Type B pancreatic cell (in vitro differentiated cells): ENCODE measurements around the gene MDFIC. TPM values are rescaled to one million over a fixed set of nuclear protein-coding genes. Genes with fewer than 3 reads are reported as not detected.

Source experiments
- DNase-seq: peaks from one replicate; pipeline ENCODE4 v3.0.0; 2021; ENCODE audit warnings: mixed read lengths; ENCODE audit not compliant: unreplicated experiment; ENCODE audit errors: extremely low spot score
- H3K27ac Mint-ChIP-seq: 2 replicates; pipeline ENCODE4 v1.8.0; 2021; ENCODE audit warnings: mild to moderate bottlenecking, mixed read lengths
- H3K27me3 Mint-ChIP-seq: 2 replicates; pipeline ENCODE4 v1.8.0; 2021; ENCODE audit warnings: mixed read lengths
- H3K36me3 Mint-ChIP-seq: 2 replicates; pipeline ENCODE4 v1.8.0; 2021; ENCODE audit warnings: mixed read lengths
- H3K4me1 Mint-ChIP-seq: one replicate; pipeline ENCODE4 v1.8.0; 2021; ENCODE audit warnings: mixed read lengths; ENCODE audit not compliant: unreplicated experiment
- H3K4me3 Mint-ChIP-seq: 2 replicates; pipeline ENCODE4 v1.8.0; 2021; ENCODE audit warnings: mild to moderate bottlenecking, mixed read lengths
- H3K9me3 Mint-ChIP-seq: 2 replicates; pipeline ENCODE4 v1.8.0; 2021; ENCODE audit warnings: mixed read lengths
- CTCF ChIP-seq: fragments of 200-600 bp; sonication (generic); conservative IDR thresholded peaks from 2 replicates; pipeline ENCODE4 v1.5.0; 2021; ENCODE audit warnings: antibody characterized with exemption, mild to moderate bottlenecking
- total RNA-seq: library from RNA; stranded (reverse); gene quantifications from 2 replicates; pipeline ENCODE4 v1.2.1, GENCODE V29; 2021; ENCODE audit warnings: low replicate concordance

MDFIC gene
- total RNA-seq, 1 donor from 2014 or later, result 20.2 TPM

DNA sequence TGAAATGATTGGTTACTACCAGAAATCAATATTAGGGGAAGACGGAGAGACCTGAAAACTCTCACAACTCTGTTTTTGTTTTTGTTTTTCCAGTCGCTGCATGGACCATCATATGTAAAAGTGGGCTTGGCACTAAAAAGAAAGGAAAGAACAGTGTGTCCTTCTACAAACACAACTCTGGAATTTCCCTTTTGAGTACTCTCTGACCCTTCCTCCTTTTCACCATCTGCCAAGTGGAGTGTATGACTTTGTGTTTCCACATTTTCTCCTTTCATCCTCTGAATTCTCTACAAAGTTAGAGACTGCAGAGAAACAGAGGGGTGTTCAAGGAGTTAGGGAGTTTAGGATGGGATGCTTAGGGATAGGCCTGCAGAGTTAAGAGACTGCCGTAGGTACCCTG, 92.0 kb downstream of the MDFIC start:
- no peak for TF ChIP-seq CTCF
- no peak for DNase-seq
- Mint-ChIP-seq H3K4me3 (no peak overlapping the region), H3K27ac (no peak overlapping the region), H3K4me1 (peaks cover 8% of the 10 kb centered on the region), H3K9me3 (no peaks in the 10 kb centered on the region), H3K27me3 (no peaks in the 10 kb centered on the region), H3K36me3 (peaks cover 11% of the 10 kb centered on the region)

DNA sequence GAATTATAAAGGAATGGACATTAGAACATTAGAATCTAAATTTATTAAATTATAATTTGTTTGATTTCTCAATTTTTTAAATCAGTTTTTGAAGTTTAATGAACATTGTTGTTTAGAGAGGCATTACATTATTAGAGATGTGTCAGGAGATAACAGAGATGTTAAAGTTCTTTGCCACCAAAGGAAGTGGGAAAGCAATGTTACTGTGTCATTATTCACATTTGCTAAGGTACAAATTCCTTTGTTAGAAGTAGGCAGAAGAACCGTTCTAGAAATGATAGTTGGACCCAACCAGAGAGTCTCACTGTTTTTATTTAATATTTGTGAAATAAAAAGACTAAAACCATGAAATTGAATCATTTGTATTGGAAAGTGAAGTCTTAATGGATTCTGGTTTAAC, 92.9 kb downstream of the MDFIC start:
- H3K4me3 Mint-ChIP-seq, result no peak overlapping the region
- no peaks in the 10 kb centered on the region for H3K9me3 Mint-ChIP-seq
- peaks cover 11% of the 10 kb centered on the region for H3K36me3 Mint-ChIP-seq
- no peaks in the 10 kb centered on the region for H3K27me3 Mint-ChIP-seq
- no peak for TF ChIP-seq CTCF
- H3K4me1 Mint-ChIP-seq, result peaks cover under 1% of the 10 kb centered on the region
- no peak for DNase-seq
- no peak overlapping the region for H3K27ac Mint-ChIP-seq

DNA sequence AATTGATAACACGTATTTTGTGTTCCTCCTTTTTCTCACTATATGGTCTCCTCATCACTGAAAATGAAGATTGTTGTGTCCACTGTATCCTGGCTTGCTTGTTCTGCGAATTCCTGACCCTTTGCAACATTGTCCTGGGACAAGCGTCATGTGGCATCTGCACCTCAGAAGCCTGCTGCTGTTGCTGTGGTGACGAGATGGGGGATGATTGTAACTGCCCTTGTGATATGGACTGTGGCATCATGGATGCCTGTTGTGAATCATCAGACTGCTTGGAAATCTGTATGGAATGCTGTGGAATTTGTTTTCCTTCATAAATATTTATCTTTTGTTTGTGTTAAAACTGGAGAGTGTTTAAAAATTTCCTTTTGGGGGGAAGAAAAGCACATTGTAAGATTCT, 93.7 kb downstream of the MDFIC start:
- no peak overlapping the region for H3K4me3 Mint-ChIP-seq
- H3K4me1 Mint-ChIP-seq, result no peaks in the 10 kb centered on the region
- no peak for TF ChIP-seq CTCF
- H3K27me3 Mint-ChIP-seq, result no peaks in the 10 kb centered on the region
- no peak overlapping the region for H3K27ac Mint-ChIP-seq
- peaks cover 11% of the 10 kb centered on the region for H3K36me3 Mint-ChIP-seq
- no peak for DNase-seq
- no peaks in the 10 kb centered on the region for H3K9me3 Mint-ChIP-seq

DNA sequence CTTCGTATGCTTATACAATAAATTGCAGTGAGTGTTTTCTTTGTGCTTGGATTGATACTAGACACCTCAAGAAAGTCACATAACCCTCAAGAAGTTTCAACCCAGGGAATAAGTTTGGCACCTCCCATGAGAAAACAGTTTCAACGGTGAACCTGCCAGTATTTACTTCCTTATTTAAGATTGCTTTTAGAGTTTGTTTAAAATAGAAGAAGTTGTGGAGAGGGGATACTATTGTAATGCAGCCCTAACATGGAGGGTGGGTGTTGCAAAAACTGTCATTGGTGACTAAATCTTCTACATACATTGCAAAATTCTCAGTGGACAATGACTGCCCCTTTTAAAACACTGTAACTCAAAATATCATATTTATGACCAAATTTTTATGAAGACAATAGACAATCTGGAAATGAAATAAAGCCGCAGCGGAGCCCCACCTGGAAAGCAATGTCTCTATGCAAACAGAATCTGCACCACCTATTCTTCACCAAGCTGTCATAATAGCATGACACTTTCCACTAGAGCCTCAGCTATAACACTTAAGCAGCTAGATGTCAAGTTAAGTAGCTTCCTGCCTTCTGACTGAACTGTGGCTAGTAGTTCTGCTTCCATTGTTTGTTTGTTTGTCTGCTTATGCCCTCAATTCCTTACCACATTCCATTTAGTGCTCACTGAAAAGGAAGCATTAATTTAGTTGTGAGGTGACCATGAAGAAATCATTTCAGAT, 98.2 kb downstream of the MDFIC start:
- no peak for DNase-seq
- H3K27ac Mint-ChIP-seq, result no peak overlapping the region
- no peaks in the 10 kb centered on the region for H3K4me1 Mint-ChIP-seq
- H3K36me3 Mint-ChIP-seq, result peaks cover 7% of the 10 kb centered on the region
- H3K9me3 Mint-ChIP-seq, result no peaks in the 10 kb centered on the region
- no peaks in the 10 kb centered on the region for H3K27me3 Mint-ChIP-seq
- no peak for TF ChIP-seq CTCF
- H3K4me3 Mint-ChIP-seq, result no peak overlapping the region

DNA sequence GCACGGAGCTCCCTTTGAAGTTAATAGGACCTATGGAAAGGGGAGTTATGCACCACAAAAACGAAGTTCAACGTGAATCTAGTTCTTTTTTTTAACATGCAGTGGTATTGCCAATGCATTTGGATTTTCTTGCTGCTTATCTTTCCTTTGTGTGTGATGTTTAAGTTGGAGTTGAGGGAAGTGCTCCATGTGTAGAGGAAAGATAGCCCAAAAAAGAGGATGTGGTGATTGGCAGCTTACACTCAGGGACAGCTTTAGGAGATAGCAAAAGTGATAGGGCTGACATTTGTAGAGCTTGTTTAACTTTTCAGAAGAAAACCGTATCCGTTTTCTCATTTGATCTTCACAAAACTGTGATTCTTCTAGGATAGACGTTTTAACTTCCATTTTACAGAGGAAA, 101.3 kb downstream of the MDFIC start:
- Mint-ChIP-seq H3K27ac (no peak overlapping the region), H3K36me3 (no peaks in the 10 kb centered on the region), H3K27me3 (no peaks in the 10 kb centered on the region), H3K4me3 (no peak overlapping the region), H3K4me1 (no peaks in the 10 kb centered on the region), H3K9me3 (no peaks in the 10 kb centered on the region)
- TF ChIP-seq CTCF, result no peak
- no peak for DNase-seq
